GM18873 (cell line): ENCODE results near the gene ANKRD16.

ENCODE experiments used
- ATAC-seq: cut with Tn5 transposase; IDR thresholded peaks from one replicate; pipeline ENCODE4 v1.9.1; 2021; ENCODE audit warnings: mild to moderate bottlenecking, moderate library complexity, moderate number of reproducible peaks; ENCODE audit not compliant: unreplicated experiment, low FRiP score

Gene ANKRD16

DNA sequence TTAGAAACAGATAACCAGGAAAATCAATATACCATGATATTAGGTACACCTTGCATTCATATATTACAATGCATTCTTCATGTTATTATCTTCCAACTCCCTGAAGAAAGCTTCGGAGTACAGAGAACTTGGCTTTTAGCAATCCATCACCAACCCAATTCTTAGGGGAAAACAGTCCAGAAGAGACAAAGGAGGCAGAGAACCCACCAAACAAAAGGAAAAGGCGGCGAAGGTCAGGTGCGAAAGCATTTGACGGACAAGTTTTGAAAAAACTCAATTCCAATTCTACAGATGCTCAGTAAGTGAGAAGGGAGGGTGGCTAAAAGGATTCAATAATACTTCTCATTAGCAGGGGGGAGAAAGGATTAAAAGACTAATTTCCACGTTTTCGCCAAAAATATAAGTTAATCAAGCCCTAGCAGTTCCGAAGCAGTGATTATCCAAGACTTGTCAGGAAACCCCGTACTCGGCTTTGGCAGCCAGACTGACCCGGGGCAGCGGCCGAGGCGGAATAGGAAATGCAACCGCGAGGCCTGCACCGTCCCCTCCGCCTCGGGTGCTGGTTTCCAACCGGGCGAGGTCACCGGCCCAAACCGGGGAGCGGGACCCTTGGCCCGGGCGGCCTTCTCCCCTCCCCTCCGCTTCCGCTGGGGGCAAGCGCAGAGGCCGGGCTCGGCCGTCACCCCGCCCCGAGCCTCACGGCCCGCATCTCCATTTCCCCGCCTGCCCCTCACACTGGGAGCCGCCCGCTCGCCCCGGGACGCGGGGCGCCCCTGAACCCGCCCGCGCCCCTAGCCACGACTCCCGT lies 77.2 kb downstream of the ANKRD16 start:
- peak; percentile 7 for ATAC-seq
